H1 (cell line): ENCODE results near the gene PTX4. TPM values are rescaled to one million over a fixed set of nuclear protein-coding genes. Genes with fewer than 3 reads are reported as not detected.

Experiments
- CTCF ChIA-PET: fragments of 300-600 bp; sonication (Branson Sonifier 250); formaldehyde crosslinking; loops from one replicate; lab custom pipeline; 2021; ENCODE audit not compliant: partially characterized antibody; lab: Charles Lee
- POLR2A ChIA-PET: fragments of 300-600 bp; sonication (Branson Sonifier 250); formaldehyde crosslinking; loops from one replicate; lab custom pipeline; 2021; ENCODE audit warnings: inconsistent platforms; ENCODE audit not compliant: partially characterized antibody; lab: Charles Lee
- DNase-seq, 2 experiments: peaks; one replicate each; pipeline versions ENCODE4 v3.0.0 to v3.0.0-alpha.2; 2010 to 2022; ENCODE audit warnings: low spot score in 2 of 2, low read depth in 1 of 2, mixed read lengths in 1 of 2
- FAIRE-seq: peaks from 2 replicates; lab custom pipeline; 2011; peaks lifted over from hg19 to GRCh38; lab: Jason Lieb, UNC
- H2AFZ ChIP-seq: 2 replicates; pipeline ENCODE4 v1.8.1; 2012; ENCODE audit warnings: low read length, inconsistent platforms
- H2AK5ac ChIP-seq: 2 replicates; pipeline ENCODE4 v1.6.1; 2013; ENCODE audit warnings: low read depth, low read length
- H2BK120ac ChIP-seq: replicated peaks from 2 replicates; pipeline ENCODE3; 2013; ENCODE audit warnings: low read depth, low read length, inconsistent platforms
- H2BK12ac ChIP-seq: 2 replicates; pipeline ENCODE4 v1.6.1; 2013; ENCODE audit warnings: low read depth, low read length
- H2BK15ac ChIP-seq: 2 replicates; pipeline ENCODE4 v1.6.1; 2013; ENCODE audit warnings: low read length
- H2BK20ac ChIP-seq: 2 replicates; pipeline ENCODE4 v1.6.1; 2013; ENCODE audit warnings: low read length
- H2BK5ac ChIP-seq: 2 replicates; pipeline ENCODE4 v1.6.1; 2013; ENCODE audit warnings: low read depth, low read length
- H3K14ac ChIP-seq: 2 replicates; pipeline ENCODE4 v1.6.1; 2013; ENCODE audit warnings: inconsistent platforms; ENCODE audit not compliant: insufficient read length
- H3K18ac ChIP-seq: 2 replicates; pipeline ENCODE4 v1.6.1; 2013; ENCODE audit warnings: low read length; ENCODE audit errors: extremely low read depth
- H3K23ac ChIP-seq: 2 replicates; pipeline ENCODE4 v1.6.1; 2013; ENCODE audit warnings: inconsistent platforms; ENCODE audit not compliant: insufficient read length
- H3K23me2 ChIP-seq: 2 replicates; pipeline ENCODE4 v1.6.1; 2013; ENCODE audit warnings: low read depth, low read length
- H3K27ac ChIP-seq: 2 replicates; pipeline ENCODE4 v1.6.1; 2011; ENCODE audit warnings: low read depth, low read length, inconsistent platforms
- H3K27me3 ChIP-seq, 4 experiments: replicated peaks in 1 of 4; 1 replicate in 1 of 4; 2 replicates in 3 of 4; pipeline versions ENCODE4 v1.6.1 to v1.8.1; 2011 to 2013; ENCODE audit warnings: low read length in 3 of 4, mild to moderate bottlenecking in 3 of 4, inconsistent platforms in 2 of 4, mixed read lengths in 2 of 4, moderate library complexity in 1 of 4; ENCODE audit not compliant: control insufficient read depth in 3 of 4, insufficient read depth in 3 of 4; ENCODE audit errors: extremely low read depth in 1 of 4
- H3K36me3 ChIP-seq, 4 experiments: 2 replicates each; pipeline versions ENCODE4 v1.6.1 to v1.8.1; 2011 to 2013; ENCODE audit warnings: mild to moderate bottlenecking in 4 of 4, low read length in 3 of 4, moderate library complexity in 2 of 4, control low read depth in 1 of 4, inconsistent platforms in 1 of 4; ENCODE audit not compliant: insufficient read depth in 4 of 4, control insufficient read depth in 2 of 4
- H3K4ac ChIP-seq: replicated peaks from 2 replicates; pipeline ENCODE3; 2013; ENCODE audit warnings: low read length, low read depth, mixed read lengths, inconsistent platforms; ENCODE audit not compliant: insufficient read length
- H3K4me1 ChIP-seq, 4 experiments: replicated peaks in 1 of 4; 1 replicate in 1 of 4; 2 replicates in 3 of 4; pipeline versions ENCODE4 v1.6.1 to v1.8.1; 2011 to 2013; ENCODE audit warnings: low read length in 3 of 4, inconsistent platforms in 2 of 4, mixed read lengths in 1 of 4; ENCODE audit not compliant: insufficient read depth in 4 of 4, control insufficient read depth in 3 of 4
- H3K4me2 ChIP-seq, 2 experiments: 2 replicates each; pipeline versions ENCODE4 v1.6.1 to v1.8.1; 2011 to 2013; ENCODE audit warnings: low read depth in 2 of 2, low read length in 2 of 2, control low read depth in 1 of 2, inconsistent platforms in 1 of 2, mild to moderate bottlenecking in 1 of 2; ENCODE audit not compliant: insufficient read depth in 1 of 2
- H3K4me3 ChIP-seq, 4 experiments: fragments of 200-600, 300-600 bp in 1 of 4; sonication (generic), shearing (Covaris generic), sonication (Bioruptor Twin) in 1 of 4; 2 replicates each; pipeline versions ENCODE4 v1.5.1 to v1.8.1; 2011 to 2016; ENCODE audit warnings: low read length in 4 of 4, low read depth in 3 of 4, control low read depth in 2 of 4, inconsistent platforms in 2 of 4, mild to moderate bottlenecking in 2 of 4, mixed read lengths in 1 of 4, moderate library complexity in 1 of 4; ENCODE audit not compliant: insufficient read depth in 2 of 4; ENCODE audit errors: extremely low read depth in 1 of 4
- H3K56ac ChIP-seq: replicated peaks from 2 replicates; pipeline ENCODE3; 2013; ENCODE audit warnings: low read depth, mild to moderate bottlenecking, mixed read lengths, low read length, inconsistent platforms; ENCODE audit not compliant: insufficient read length
- H3K79me1 ChIP-seq: 2 replicates; pipeline ENCODE4 v1.6.1; 2013; ENCODE audit warnings: low read depth, low read length, control low read depth
- H3K79me2 ChIP-seq, 2 experiments: 2 replicates each; pipeline versions ENCODE4 v1.6.1 to v1.8.1; 2012 to 2013; ENCODE audit warnings: low read length in 2 of 2, mild to moderate bottlenecking in 2 of 2, inconsistent platforms in 1 of 2; ENCODE audit not compliant: insufficient read depth in 2 of 2, control insufficient read depth in 1 of 2
- H3K9ac ChIP-seq, 4 experiments: replicated peaks in 1 of 4; 1 replicate in 1 of 4; 2 replicates in 3 of 4; pipeline versions ENCODE4 v1.6.1 to v1.8.1; 2011 to 2013; ENCODE audit warnings: low read depth in 3 of 4, low read length in 3 of 4, control low read depth in 2 of 4, mild to moderate bottlenecking in 2 of 4, moderate library complexity in 2 of 4, inconsistent platforms in 1 of 4; ENCODE audit errors: extremely low read depth in 1 of 4
- H3K9me3 ChIP-seq, 2 experiments: 2 replicates each; pipeline versions ENCODE4 v1.6.1 to v1.8.1; 2012 to 2013; ENCODE audit warnings: mild to moderate bottlenecking in 2 of 2, moderate library complexity in 2 of 2, control low read depth in 1 of 2, inconsistent platforms in 1 of 2, low read depth in 1 of 2, low read length in 1 of 2, mixed read lengths in 1 of 2; ENCODE audit not compliant: insufficient read depth in 2 of 2
- H4K20me1 ChIP-seq, 2 experiments: replicated peaks in 1 of 2; 2 replicates each; pipeline versions ENCODE3 to v1.8.1; 2011 to 2013; ENCODE audit warnings: inconsistent platforms in 2 of 2, low read length in 2 of 2, mild to moderate bottlenecking in 1 of 2; ENCODE audit not compliant: insufficient read depth in 2 of 2, control insufficient read depth in 1 of 2
- H4K5ac ChIP-seq: 2 replicates; pipeline ENCODE4 v1.6.1; 2013; ENCODE audit warnings: low read length, low read depth, mixed read lengths, inconsistent platforms; ENCODE audit not compliant: insufficient read length
- H4K8ac ChIP-seq: 2 replicates; pipeline ENCODE4 v1.8.0; 2013; ENCODE audit warnings: mild to moderate bottlenecking, moderate library complexity, low read length, inconsistent platforms; ENCODE audit not compliant: insufficient read depth; ENCODE audit errors: extremely low read depth
- H4K91ac ChIP-seq: replicated peaks from 2 replicates; pipeline ENCODE3; 2013; ENCODE audit warnings: low read length, mixed read lengths, inconsistent platforms; ENCODE audit not compliant: insufficient read length
- BACH1 ChIP-seq: IDR thresholded peaks from 2 replicates; pipeline ENCODE4 v1.6.1; 2012; ENCODE audit warnings: low read length, improper control_type of control experiment
- CTBP2 ChIP-seq: IDR thresholded peaks from 2 replicates; pipeline ENCODE4 v1.7.0; 2011; ENCODE audit warnings: borderline replicate concordance, mild to moderate bottlenecking, moderate library complexity, mixed read lengths, low read length; ENCODE audit not compliant: insufficient read depth, insufficient read length
- JUND ChIP-seq: IDR thresholded peaks from 2 replicates; pipeline ENCODE4 v1.6.1; 2011; ENCODE audit warnings: mild to moderate bottlenecking, improper control_type of control experiment, low read length
- RNF2 ChIP-seq: fragments of 200-900, 300-1000 bp; sonication (generic); IDR thresholded peaks from 2 replicates; pipeline ENCODE4 v1.7.1; 2016; ENCODE audit warnings: borderline replicate concordance, low read depth, mild to moderate bottlenecking, antibody characterized with exemption, low read length; ENCODE audit not compliant: poor library complexity, severe bottlenecking; ENCODE audit errors: missing control alignments
- SP4 ChIP-seq: IDR thresholded peaks from 2 replicates; pipeline ENCODE4 v1.6.1; 2012; ENCODE audit warnings: low read length, inconsistent platforms
- TAF1 ChIP-seq: IDR thresholded peaks from 2 replicates; pipeline ENCODE4 v1.6.1; 2011; ENCODE audit warnings: mild to moderate bottlenecking, low read depth, low read length
- WGBS, 2 experiments: shearing (Covaris generic) in 1 of 2; methylation state at CpG; one replicate each; pipeline versions ENCODE4 v1.1.6 to v1.1.7; 2013 to 2015; ENCODE audit warnings: low lambda C conversion rate in 2 of 2, mixed read lengths in 2 of 2, inconsistent platforms in 1 of 2, low coverage in 1 of 2, missing lambda C conversion rate in 1 of 2; ENCODE audit not compliant: insufficient replicate concordance in 2 of 2, insufficient coverage in 1 of 2, insufficient read length in 1 of 2; ENCODE audit errors: extremely low coverage in 1 of 2, missing lambda C conversion rate in 1 of 2; 5-methylcytosine and 5-hydroxymethylcytosine counted together
- polyA plus RNA-seq, 7 experiments: library from polyadenylated mRNA; depleted of rRNA in 3 of 7; stranded (reverse) in 5 of 7; unstranded in 2 of 7; fragments of >200 nt in 5 of 7; fragments of 200-250 nt in 2 of 7; gene quantifications; 1 replicate in 5 of 7; 2 replicates in 1 of 7; 4 replicates in 1 of 7; pipeline versions ENCODE4 v1.2.1 to v1.2.3, GENCODE V29; 2011 to 2013; ENCODE audit warnings: missing spikeins in 2 of 7, mixed read lengths in 2 of 7
- total RNA-seq: library from RNA; stranded (reverse); fragmentation: NEBNext Ultra II Directional; extraction: Animal tissue kit (Norgen Biotek cat#: 25700); gene quantifications from 2 replicates; pipeline ENCODE4 v1.2.1, GENCODE V29; 2021

PTX4 gene
- total and polyA plus RNA-seq, 2 of the 8 experiments (the other 6 are each of a cell fraction or from before 2014, with no cell fraction given): not detected

GRCh38 chr16:1531638-1531910 is 42.8 kb upstream of the PTX4 start:
- Histone ChIP-seq H3K9me3 (no peaks in the 10 kb centered on the region), H3K79me1 (no peaks in the 10 kb centered on the region), H4K8ac (no peak overlapping the region), H2BK12ac (no peak overlapping the region), H3K79me2 (no peaks in the 10 kb centered on the region), H3K18ac (no peak overlapping the region), H2BK20ac (no peak overlapping the region), H3K14ac (no peak overlapping the region), H4K5ac (no peak overlapping the region), H2BK5ac (no peak overlapping the region), H3K4ac (no peak overlapping the region), H3K56ac (no peak overlapping the region), H4K91ac (no peak overlapping the region), H3K36me3 (no peaks in the 10 kb centered on the region; a peak in 2 of 8 replicates), H2BK120ac (no peak overlapping the region), H4K20me1 (peaks cover 4 to 9% of the 10 kb centered on the region in 2 experiments), H3K27ac (no peak overlapping the region), H3K4me3 (no peak overlapping the region), H2BK15ac (no peak overlapping the region), H3K23ac (no peak overlapping the region), H3K9ac (no peak overlapping the region), H3K4me2 (no peak overlapping the region), H3K4me1 (no peaks in the 10 kb centered on the region; a peak in 1 of 7 replicates), H3K27me3 (no peaks in the 10 kb centered on the region), H2AFZ (no peak overlapping the region), H2AK5ac (no peak overlapping the region), H3K23me2 (no peaks in the 10 kb centered on the region)
- CTCF ChIA-PET: interaction anchor here (0.8 kb wide), 1 partner anchor 8 kb away, joined by 3 read pairs; no protein-coding TSS in a partner anchor
- WGBS, 2 experiments: 91% methylated on average over 14 of the region's 14 CpGs; no CpG with 5 or more reads in 1 of the 2 experiments
- no peak for FAIRE-seq
- no peak for DNase-seq
- POLR2A ChIA-PET: no interaction called here
- TF ChIP-seq TAF1 (no peak), BACH1 (no peak), CTBP2 (no peak), SP4 (no peak), JUND (no peak), RNF2 (no peak)
